GM21447 (cell line): ENCODE measurements around the gene UBE2J2.
A peak's percentile ranks its signal among the peaks of the same experiment; 100 is the strongest.
"Not testable (repeated sequence)": the region's sequence is repeated elsewhere in the genome, so short reads cannot be mapped to it uniquely, and the experiment has no call there.

ENCODE experiments used
- ATAC-seq: cut with Tn5 transposase; IDR thresholded peaks from one replicate; pipeline ENCODE4 v1.9.1; 2021; ENCODE audit not compliant: unreplicated experiment

Gene UBE2J2

GRCh38 chr1:1273512-1274298 lies at the start of gene UBE2J2:
Gene UBE2J2 (minus strand): TSS chr1:1273854. CDS start chr1:1267992, 5,862 bp downstream.
- ATAC-seq = peak; percentile 76

DNA sequence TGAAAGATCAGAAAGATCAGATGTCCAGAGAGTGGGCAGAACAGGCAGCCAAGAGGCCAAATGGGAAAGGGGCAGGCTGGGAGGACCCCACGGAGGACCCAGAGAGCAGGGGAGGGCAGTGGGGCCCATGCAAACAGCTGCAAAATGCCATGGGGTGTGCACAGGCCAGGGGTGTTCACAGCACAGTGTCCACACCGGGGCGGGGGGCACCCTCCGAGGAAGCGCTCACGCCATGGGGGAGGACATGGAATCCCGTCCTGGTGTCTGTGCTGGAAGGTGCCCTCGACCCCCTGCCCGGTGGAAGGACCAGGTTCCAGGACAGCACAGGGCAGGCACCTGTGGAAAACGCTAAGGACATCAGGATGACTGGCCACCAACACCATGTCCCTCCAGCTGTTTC lies 49.3 kb upstream of the UBE2J2 start:
- ATAC-seq = no peak

DNA sequence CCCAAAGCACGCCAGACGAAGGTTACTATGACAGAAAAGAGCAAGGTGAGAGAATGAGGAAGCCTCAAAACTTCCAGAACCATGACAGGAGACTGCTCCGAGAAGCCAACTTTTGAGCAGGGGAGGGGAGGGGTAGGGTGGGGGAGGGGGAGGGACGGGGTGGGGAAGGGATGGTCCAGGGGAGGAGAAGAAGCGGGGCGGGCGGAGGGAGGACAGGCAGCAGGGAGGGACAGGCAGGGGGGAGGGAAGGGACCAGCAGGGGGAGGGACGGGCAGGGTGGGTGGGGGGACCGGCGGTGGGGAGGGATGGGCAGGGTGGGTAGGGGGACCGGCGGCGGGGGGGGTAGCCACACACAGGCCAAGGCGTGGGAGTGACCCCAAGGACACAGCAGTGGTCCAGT lies 48.8 kb upstream of the UBE2J2 start:
- ATAC-seq = no peak

- ATAC-seq = no peak
Observed at GRCh38 chr1:1321477-1321876, 47.8 kb upstream of the UBE2J2 start.

DNA sequence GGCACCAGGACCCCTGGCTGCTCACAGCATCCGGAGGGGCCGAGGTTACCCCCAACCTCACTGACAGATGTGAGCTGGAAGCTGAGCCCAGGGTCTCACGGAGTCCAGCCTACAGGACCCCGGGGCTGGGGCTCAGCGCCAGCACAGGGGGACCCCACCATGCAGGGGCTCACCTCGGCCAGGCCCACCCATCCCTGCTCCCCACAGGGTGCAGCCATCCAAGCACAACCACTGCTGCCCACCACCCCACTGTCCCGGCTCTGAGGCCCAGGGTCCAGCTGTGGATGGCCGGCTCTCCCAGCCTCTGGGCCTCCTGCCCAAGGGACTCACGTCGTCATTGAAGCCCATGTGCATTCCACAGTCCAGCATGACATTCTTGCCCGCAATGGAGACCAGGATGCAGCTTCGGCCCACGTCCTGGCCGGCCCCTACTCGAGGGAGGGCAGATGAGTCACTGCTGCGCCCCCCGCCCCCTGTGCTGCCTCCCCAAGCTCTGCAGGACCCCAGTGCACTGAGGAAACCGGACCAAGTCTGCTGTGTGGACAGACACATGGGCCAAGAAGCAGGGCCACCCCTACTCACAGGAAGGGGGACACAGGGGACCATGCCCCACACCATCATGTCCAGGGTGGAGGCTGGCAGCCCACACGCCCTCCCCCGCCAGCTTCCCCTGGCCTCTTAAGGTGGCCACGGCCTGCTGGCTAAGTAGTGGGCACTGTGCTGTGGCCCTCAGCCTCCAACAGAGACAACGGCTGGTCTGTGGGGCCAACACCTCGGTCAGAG lies 47.2 kb upstream of the UBE2J2 start:
- no peak for ATAC-seq

- ATAC-seq = no peak
Observed at GRCh38 chr1:1319646-1319941, 45.9 kb upstream of the UBE2J2 start.

DNA sequence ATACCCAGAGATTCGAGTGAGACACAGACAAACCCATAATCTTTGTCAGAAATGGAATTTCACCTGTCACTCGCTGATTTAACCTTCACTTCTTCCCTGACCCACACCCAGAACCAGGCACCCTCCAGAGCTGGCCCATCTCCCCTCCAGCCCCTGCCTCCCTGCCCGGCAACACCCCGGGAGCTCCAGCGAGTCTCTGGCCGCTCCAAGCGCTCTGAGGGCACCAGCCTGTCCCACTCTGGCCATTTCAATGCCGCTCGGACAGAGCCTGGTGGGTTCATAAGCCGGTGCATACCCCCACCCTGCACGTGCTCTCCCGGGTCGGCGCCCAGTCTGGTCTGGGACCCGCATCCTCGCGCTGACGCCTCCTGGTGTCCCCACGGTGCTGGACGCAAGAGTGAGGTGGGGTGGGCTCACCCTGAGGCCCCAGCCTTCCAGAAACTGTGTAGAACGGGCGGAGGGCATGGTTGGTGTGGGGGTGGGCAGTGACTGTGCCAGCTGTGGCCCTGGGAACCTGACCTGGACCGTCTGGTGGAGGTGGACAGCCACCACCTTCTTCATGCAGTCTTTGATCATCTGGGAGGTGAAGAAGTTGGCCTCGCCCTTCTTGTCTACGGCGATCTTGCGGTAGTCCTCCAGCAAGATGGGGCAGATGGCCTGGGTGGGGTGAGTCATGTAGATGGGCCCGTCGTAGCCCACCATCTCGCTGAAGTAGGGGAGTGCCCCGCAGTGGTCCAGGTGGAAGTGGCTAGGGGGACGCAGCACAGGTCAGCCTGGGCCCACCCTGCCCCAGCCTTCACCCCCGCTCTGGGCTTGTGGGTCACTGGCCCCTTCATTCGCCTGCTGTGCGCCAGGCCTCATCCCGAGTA lies 45.4 kb upstream of the UBE2J2 start:
- ATAC-seq = no peak

- ATAC-seq = no peak
Observed at GRCh38 chr1:1318131-1318652, 44.5 kb upstream of the UBE2J2 start.

GRCh38 chr1:1317420-1317819 lies 43.8 kb upstream of the UBE2J2 start:
- no peak for ATAC-seq

GRCh38 chr1:1316199-1316598 lies 42.5 kb upstream of the UBE2J2 start:
- ATAC-seq = not testable (repeated sequence)

GRCh38 chr1:1315435-1315954 lies 41.8 kb upstream of the UBE2J2 start:
- ATAC-seq = no peak

DNA sequence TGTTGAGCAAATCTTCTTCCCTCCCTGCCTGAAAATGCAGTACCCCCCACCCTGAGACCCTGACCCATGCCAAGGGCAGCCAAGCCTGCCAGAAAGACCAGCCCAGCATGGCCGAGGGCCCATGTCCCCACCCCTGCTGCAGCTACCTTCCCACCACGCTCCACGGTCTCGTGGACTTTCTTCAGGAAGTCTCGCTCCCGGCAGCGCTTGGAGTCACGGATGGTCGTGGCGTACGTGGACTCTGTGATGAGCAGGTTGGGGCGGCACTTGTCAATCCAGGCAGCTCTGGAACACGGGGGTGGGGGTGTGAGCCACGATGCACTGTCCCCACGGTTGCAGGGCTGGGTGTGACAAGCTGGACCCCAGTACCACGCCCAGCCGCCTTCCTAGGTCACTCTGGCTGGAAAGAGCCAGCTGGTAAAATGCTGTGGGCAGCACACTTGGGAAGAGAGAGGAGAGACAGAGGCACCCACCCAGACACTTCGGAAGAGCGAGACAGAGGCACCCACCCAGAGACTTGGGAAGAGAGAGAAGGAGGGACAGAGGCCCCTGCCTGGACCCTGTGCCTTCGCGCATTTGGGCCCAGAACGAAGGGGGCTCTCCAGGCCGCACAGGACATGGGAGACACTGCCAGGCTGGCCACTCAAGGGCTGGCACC lies 41.2 kb upstream of the UBE2J2 start:
- no peak for ATAC-seq

DNA sequence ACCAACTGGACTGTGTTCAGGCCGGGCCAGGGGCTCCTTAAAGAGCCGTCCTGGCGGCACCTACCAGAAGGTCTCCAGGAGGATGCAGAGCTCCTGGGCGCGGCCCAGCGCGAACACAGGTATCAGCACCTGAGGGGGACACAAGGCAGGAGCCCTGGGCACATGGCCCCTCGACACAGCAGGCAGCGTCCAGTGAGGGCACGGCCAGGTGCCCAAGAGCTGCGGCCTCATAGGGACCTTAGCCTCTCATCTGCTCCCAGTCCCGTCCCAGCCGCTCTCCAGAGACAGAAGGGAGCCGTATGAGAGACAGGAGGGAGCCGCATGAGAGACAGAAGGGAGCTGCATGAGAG lies 40.6 kb upstream of the UBE2J2 start:
- no peak for ATAC-seq

DNA sequence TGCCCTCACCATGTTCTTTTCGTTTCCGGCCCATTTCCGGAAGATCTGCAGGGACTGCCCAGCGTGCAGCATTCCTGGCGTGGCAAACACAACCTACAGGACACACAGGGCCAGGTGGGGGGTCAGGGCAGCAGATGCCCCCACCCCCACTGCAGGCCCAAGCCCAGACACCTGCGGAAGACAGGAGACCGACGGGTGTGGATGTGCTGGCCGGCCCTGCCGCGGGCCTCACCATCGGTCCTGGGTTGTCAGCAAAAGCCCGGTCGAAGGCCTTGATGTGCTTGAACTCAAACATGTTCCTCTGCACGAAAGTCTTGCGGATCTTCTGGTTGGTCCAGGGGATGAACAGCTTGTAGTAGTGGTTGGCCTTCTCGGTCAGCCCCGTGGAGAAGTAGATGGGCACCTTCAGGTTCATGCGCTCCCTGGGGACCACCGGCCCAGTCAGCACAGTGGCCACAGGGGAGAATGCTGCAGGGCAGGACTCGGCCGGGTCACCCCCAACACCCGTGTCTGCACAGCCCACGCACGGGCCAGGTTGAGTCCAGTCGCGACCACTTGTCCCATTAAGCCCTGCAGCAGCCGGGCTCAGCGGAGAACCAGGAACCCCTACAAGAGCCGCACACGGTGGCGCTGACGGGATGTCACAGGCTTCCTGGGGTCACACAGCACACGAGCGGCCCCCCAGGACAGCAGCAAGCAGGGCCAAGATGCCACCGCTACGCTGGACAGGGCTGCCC lies 40.0 kb upstream of the UBE2J2 start:
- no peak for ATAC-seq

- ATAC-seq = no peak
Observed at GRCh38 chr1:1312450-1313314, 39.0 kb upstream of the UBE2J2 start.

DNA sequence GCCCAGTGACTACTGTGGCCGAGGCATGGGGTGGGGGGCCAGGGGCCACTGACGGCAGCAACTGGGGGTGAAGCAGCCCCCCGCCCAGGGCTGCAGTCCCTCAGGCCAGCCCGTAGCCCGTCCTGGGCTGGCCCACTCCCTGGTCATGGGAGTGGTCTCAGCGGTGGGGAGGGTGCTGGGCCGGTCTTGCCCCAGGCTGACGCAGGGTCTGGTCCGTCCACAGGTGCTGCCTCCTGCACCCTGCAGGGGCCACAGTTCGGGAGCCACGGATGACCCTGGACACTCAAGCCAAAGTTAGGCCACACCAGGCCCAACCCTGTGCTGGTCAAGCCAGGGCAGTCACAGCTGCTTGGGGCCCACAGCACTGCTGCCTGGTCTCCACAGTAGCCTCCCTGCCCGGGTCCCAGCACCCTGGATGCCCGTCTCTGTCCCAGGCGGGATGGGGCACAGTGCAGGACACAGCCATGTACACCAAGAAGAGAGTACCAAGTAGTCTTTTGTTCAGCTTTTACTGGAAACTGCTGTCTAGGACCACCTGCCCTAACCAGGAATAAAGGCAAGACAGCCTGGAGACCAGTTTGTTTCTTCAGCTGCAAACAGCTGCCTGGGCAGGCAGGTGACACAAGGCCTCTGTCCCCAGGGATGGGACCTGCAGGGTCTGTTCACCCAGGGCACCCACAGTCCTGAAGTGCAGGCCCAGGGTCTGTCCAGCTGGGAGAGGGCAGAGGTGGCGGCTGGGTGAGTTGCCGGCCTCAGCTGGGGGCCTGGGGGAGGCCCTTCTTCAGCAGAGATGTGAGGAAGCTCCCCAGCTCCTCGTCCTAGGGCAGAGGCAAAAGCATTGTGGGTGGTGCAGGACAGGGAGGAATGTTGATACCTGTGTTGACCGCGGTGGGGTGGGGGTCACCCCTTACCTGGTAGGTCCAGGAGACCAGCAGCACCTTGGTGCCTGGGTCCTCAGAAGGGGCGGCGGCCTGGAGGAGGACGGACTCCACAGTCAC lies 37.8 kb upstream of the UBE2J2 start:
- no peak for ATAC-seq

- ATAC-seq = no peak
Observed at GRCh38 chr1:1310476-1311053, 36.9 kb upstream of the UBE2J2 start.

- no peak for ATAC-seq
Observed at GRCh38 chr1:1310109-1310385, 36.4 kb upstream of the UBE2J2 start.
